Upper lobe of left lung (tissue), 6 donors: ENCODE measurements around the gene PCARE. TPM values are rescaled to one million over a fixed set of nuclear protein-coding genes. Genes with fewer than 3 reads are reported as not detected.

Experiments
- ATAC-seq, 2 donors: fragments of 200-7000 bp; cut with Tn5 transposase; one replicate each; pipeline ENCODE4 v1.9.1; 2022; ENCODE audit warnings: mild to moderate bottlenecking in 2 of 2, moderate library complexity in 2 of 2; ENCODE audit not compliant: low FRiP score in 2 of 2
- DNase-seq, 2 donors: peaks; one replicate each; pipeline ENCODE4 v3.0.0-alpha.2; 2019 to 2020
- H3K27ac ChIP-seq, 4 donors: fragments of 200-600 bp; sonication (generic); one replicate each; pipeline ENCODE4 v1.5.1; 2016 to 2019
- H3K27me3 ChIP-seq, 4 donors: fragments of 200-600 bp; sonication (generic); one replicate each; pipeline ENCODE4 v1.5.1; 2017 to 2019
- H3K36me3 ChIP-seq, 4 donors: fragments of 200-600 bp; sonication (generic); one replicate each; pipeline ENCODE4 v1.5.1; 2016 to 2019
- H3K4me1 ChIP-seq, 4 donors: fragments of 200-600 bp; sonication (generic); one replicate each; pipeline ENCODE4 v1.5.1; 2018 to 2019
- H3K4me3 ChIP-seq, 4 donors: fragments of 200-600 bp; sonication (generic); one replicate each; pipeline ENCODE4 v1.5.1; 2017 to 2019; ENCODE audit warnings: mild to moderate bottlenecking in 2 of 4, moderate library complexity in 1 of 4
- H3K9me3 ChIP-seq, 4 donors: fragments of 200-600 bp; sonication (generic); one replicate each; pipeline ENCODE4 v1.5.1; 2018 to 2019
- POLR2AphosphoS5 ChIP-seq, 2 donors: sonication (generic); formaldehyde crosslinking; IDR thresholded peaks; one replicate each; pipeline ENCODE4 v1.5.1; 2017; ENCODE audit warnings: antibody characterized with exemption in 2 of 2
- whole genome bisulfite sequencing, 2 donors: methylation state at CpG; one replicate each; pipeline ENCODE4 v1.1.5; 2017 to 2018; 5-methylcytosine and 5-hydroxymethylcytosine counted together
- total RNA-seq, 6 donors: library from RNA; depleted of rRNA in 4 of 6; stranded (reverse); fragments of >200 nt in 4 of 6; gene quantifications; one replicate each; pipeline versions ENCODE4 v1.1.0 to v1.2.1, GENCODE V29; 2016 to 2021
- TF ChIP-seq, protein P1 (sequence below), 6 experiments: fragments of 450-650 bp in 4 of 6; fragments of 200-600 bp in 2 of 6; sonication (generic) in 2 of 6; IDR thresholded peaks; one replicate each; pipeline ENCODE4 v1.5.1; 2016 to 2019; ENCODE audit warnings: antibody characterized with exemption in 6 of 6
- donor health status: DM: no; HTN: no; CAD: no; lungs with moderate emphysema.
- donor health status: DM: no; HTN: yes; CAD: no; lungs with severe emphysema.

PCARE gene
- total RNA-seq, 6 donors from 2014 or later, result 0.15 to 0.71 (median 0.55) TPM; not detected in 2

DNA sequence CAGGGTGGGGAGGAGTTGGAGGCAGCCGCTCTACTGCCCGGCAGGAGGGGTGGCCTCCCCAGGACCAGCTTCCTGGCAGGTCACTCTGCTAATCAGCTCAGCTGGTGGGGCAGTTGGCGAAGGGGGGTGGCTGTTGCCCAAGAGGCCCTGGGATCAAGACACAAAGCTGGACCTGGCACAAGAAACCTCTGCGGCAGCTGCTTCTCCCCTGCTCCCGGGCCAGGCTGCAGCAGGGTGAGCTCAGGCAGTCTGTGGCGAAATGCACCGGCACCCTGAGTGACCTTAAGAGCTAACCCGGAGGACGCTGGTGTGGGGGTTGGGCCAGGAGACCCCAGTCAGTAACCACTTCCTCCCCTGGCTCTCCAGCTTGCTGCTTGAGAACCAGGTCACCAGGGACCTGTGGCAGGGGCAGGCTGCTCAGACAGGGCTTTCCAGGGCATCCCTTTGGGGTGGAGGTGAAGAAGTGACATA is 62.1 kb downstream of the PCARE start:
- H3K4me3 ChIP-seq, result no peak overlapping the region
- TF ChIP-seq, protein P1, sequence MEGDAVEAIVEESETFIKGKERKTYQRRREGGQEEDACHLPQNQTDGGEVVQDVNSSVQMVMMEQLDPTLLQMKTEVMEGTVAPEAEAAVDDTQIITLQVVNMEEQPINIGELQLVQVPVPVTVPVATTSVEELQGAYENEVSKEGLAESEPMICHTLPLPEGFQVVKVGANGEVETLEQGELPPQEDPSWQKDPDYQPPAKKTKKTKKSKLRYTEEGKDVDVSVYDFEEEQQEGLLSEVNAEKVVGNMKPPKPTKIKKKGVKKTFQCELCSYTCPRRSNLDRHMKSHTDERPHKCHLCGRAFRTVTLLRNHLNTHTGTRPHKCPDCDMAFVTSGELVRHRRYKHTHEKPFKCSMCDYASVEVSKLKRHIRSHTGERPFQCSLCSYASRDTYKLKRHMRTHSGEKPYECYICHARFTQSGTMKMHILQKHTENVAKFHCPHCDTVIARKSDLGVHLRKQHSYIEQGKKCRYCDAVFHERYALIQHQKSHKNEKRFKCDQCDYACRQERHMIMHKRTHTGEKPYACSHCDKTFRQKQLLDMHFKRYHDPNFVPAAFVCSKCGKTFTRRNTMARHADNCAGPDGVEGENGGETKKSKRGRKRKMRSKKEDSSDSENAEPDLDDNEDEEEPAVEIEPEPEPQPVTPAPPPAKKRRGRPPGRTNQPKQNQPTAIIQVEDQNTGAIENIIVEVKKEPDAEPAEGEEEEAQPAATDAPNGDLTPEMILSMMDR (IDR thresholded peaks at IDR 0.05), result no peak
- TF ChIP-seq POLR2AphosphoS5 (IDR thresholded peaks at IDR 0.05), result peak in 1 of 2 donors; percentile 6
- no peaks in the 10 kb centered on the region for H3K27me3 ChIP-seq
- ATAC-seq, result no peak
- peaks cover 21 to 51% (median 39%) of the 10 kb centered on the region in 4 donors for H3K4me1 ChIP-seq
- no peaks in the 10 kb centered on the region for H3K36me3 ChIP-seq
- WGBS, 2 donors, result 0 to 31% methylated on average over 2 to 8 of the region's 9 CpGs
- H3K9me3 ChIP-seq, result no peaks in the 10 kb centered on the region
- peak; percentile 52 to 71 for DNase-seq
- H3K27ac ChIP-seq, result peak overlapping the region; percentile 55 to 73 (median 67)

Other genes with a start within 250 kb of the PCARE start
- 10 to 100 TPM in 2 of 6 donors, 1 to 10 TPM in 4; 7.9 to 12.5 (median 9.7) TPM for gene TRMT61B, start 204.2 kb downstream of the PCARE start, total RNA-seq
- 10 to 100 TPM; 20.4 to 54.7 (median 33.7) TPM for gene WDR43, start 179.9 kb downstream of the PCARE start, total RNA-seq
- gene TOGARAM2, start 93.2 kb downstream of the PCARE start, total RNA-seq, result 10 to 100 TPM in 4 of 6 donors, 1 to 10 TPM in 1, under 1 TPM in 1; 0.37 to 24.5 (median 10.9) TPM
- 100 to 1,000 TPM in 1 of 6 donors, 10 to 100 TPM in 5; 46.0 to 104 (median 69.5) TPM for gene CLIP4, start 40.9 kb upstream of the PCARE start, total RNA-seq